NCI-H2227 (cell line): ENCODE measurements around the gene CCDC97.
"Not testable (repeated sequence)": the region's sequence is repeated elsewhere in the genome, so short reads cannot be mapped to it uniquely, and the experiment has no call there.

Source experiments
- DNase-seq: peaks from one replicate; lab custom pipeline; 2025; ENCODE audit not compliant: unreplicated experiment; lab: John Stamatoyannopoulos, UW

CCDC97 gene

GRCh38 chr19:41310033-41310831, at the start of gene CCDC97:
TSS of gene CCDC97 (plus strand) at chr19:41310172. CDS start at chr19:41310311, 139 bp downstream.
- peak; percentile 98 for DNase-seq

- DNase-seq, result no peak
Observed at GRCh38 chr19:41261474-41262190, 48.3 kb upstream of the CCDC97 start.

DNA sequence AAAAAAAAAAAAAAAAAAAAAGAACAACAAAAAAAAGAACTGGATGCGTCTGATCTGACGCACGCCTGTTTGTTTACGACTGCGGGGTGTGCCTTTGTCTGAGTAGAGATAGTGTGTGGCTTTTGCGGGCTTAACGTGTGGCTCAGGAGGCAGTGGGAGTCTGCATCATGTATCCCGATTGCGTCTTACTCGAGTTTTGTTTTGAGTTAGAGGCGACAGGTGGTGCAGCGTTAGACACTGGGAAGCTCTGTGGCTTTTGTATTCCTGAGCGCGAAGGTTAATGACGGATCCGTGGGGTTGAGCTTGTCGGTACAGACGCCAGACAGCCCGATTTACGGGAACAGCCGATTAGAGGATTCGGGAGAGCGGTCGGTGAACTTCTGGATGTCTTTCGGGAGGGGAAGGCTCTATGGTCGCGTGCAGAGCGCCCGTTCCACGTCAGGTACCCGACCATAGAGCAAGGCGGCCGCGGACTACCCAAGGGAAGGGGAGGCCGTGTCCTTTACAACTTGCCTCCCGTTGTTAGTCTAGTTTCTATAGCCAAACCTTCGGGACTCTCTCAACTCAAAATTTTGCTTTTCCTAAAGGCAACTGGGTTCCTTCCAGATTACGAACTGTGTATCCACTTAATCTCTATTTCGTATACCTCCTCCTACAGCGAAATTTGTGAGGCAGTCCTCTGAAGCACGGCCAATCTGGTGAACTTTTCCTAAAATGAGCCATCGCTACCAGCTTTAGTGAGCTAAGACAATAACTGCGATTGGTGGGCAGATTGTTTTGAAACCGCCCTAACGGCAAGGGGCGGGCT, 46.7 kb upstream of the CCDC97 start:
- DNase-seq, result peak; percentile 96

- DNase-seq, result peak; percentile 100
Observed at GRCh38 chr19:41263850-41264580, 46.0 kb upstream of the CCDC97 start, which contains the start of gene HNRNPUL1. TSS of gene HNRNPUL1 (plus strand) at chr19:41264372. CDS start at chr19:41264504, 132 bp downstream.

- DNase-seq, result peak; percentile 82
Observed at GRCh38 chr19:41264581-41265394, 45.2 kb upstream of the CCDC97 start.

DNA sequence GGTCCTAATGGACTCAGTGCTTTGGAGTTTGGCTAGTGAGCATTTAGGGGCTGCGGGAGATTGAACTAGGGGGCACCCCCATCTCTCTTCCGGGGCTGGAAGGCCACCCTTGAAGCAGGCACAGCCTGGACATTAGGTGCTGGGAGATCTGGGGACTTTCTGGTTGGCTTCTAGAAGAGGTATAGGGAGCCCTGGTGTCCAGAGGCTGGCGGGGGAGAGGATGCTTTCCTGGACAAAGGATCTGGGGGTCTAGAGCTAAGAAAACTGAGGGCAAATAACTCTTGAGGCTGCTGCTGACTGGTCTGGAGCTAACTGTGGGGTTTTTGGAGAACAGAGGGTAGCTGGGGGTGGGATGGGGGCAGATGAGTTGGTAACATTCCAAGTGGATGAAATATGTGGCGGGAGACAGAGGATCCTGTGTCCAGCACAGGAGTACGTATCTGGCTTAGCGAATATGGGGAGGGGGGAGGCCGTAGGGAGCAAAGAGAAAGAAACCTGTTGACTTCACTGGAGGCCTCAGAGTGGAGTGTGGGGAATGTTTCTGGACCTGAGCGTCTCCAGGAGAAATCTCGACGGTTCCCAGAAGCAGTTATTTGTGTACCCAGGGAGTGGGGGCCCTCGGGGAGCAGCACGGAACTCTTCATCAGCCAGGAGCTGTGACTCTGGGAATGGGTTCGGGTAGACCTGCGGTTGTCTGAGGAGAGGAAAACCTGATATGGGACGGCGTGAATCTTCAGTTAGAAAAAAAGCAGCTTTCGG, 44.4 kb upstream of the CCDC97 start:
- no peak for DNase-seq

DNA sequence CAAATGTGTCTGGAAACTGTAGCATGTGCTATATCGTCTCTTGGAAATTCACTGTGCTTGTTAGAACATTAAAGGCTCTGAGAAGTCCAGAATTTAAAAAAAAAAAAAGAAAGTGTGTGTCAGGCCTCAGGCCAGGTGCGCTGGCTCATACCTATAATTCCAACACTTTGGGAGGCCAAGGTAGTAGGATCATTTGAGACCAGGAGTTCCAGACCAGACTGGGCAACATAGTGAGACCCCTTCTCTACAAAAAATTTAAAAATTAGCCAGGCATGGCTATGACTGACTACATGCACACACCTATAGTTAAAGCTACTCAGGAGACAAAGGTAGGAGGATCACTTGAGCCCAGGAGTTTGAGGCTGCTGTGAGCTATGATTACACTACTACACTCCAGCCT, 40.9 kb upstream of the CCDC97 start:
- no peak for DNase-seq

DNA sequence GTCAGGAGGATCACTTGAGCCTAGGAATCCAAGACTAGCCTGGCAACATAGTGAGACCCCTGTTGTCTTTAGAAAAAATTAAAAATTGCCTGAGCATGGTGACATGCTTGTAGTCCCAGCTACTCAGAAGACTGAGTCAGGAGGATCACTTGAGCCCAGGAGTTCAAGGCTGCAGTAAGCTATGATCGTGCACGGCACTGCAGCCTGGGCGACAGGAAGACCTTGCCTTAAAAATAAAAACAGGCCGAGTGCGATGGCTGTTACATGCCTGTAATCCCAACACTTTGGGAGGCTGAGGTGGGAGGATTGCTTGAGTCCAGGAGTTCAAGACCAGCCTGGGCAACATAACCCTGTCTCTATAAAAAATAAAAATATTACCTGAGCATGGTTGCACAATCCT, 40.4 kb upstream of the CCDC97 start:
- no peak for DNase-seq

DNA sequence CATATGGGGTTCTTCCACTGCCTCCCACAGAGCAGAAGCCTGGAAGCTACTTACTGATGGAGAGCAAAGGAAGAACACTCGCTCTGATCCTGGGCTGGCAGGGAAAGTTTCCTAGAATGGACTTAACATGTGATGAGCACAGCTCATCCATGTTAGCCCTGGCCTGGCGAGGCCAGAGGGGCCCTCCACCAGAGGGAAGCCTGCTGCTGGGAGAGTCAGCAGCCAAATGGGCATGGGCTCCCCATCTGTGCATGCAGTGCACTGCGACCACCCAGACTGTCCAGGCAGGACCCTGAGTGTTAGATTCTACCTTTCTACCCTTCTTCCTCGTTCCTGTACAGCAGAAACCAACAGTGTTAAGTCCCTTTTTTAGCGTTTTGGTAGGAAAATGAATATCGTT, 36.9 kb upstream of the CCDC97 start:
- no peak for DNase-seq

DNA sequence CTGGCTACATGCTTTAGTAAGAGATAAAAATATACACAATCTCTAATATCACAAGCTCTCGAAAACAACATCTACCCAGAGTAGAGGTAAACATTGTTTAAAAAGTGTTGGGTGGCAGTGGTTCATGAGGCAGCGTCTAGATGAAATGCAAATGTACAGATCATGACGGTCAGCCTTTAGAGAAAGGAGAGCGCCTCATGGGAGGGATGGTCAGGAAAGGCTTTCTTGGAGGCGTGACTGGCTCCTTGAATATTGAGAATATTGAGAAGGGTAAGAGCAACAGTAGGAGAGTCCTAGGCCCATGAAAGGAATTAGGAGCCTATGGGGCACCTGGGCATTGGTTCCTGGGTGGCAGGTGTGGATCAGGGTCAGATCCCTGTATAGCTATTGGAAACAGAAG, 35.2 kb upstream of the CCDC97 start:
- DNase-seq, result no peak

- DNase-seq, result no peak
Observed at GRCh38 chr19:41276231-41276630, 33.7 kb upstream of the CCDC97 start.

DNA sequence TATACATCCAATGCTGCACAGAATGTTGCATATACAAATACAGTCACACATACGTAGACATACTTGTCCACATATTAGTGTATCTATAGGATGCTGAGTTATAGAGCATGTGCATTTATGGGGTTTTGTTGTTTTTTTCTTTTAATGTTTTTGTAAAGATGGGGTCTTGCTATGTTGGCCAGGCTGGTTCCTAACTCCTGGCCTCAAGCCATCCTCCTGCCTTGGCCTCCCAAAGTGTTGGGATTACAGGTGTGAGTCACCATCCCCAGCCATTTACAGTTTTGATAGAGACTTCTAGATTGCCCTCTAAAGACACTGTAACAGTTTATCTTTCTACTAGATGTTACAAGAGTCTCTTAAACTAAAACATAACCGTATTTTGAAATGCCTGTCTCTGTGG, 31.5 kb upstream of the CCDC97 start:
- no peak for DNase-seq

- DNase-seq, result no peak
Observed at GRCh38 chr19:41288673-41289530, 21.1 kb upstream of the CCDC97 start.

DNA sequence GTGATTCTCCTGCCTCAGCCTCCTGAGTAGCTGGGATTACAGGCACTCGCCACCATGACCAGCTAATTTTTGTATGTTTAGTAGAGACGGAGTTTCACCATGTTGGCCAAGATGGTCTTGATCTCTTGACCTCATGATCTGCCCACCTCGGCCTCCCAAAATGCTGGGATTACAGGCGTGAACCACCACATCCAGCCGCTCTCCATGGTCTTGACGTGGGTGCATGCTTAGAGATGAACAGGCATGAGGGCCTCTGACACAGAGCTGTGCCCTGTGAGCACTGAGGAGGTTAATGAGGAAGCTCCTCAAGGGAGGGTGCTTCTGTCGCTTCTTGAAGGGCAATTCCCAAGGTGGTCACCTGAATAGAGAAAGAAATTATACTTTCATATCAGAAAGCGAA, 20.2 kb upstream of the CCDC97 start:
- not testable (repeated sequence) for DNase-seq

DNA sequence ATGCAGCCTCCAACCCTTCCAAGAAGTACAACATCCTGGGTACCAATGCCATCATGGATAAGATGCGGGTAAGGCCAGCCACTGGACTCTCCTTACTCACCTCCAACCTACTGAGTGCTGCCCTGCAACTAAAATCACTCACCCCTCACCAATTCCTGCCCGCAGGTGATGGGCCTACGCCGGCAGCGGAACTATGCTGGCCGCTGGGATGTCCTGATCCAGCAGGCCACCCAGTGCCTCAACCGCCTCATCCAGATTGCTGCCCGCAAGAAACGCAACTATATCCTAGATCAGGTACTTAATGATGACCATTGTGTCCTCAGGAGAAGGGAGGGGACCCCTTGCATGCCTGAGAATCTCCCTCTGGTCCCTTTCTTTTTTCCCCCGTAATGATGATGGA, 15.6 kb upstream of the CCDC97 start:
- DNase-seq, result no peak

GRCh38 chr19:41295499-41295898, 14.5 kb upstream of the CCDC97 start:
- DNase-seq, result no peak

- DNase-seq, result no peak
Observed at GRCh38 chr19:41296433-41296871, 13.5 kb upstream of the CCDC97 start.

- DNase-seq, result peak; percentile 34
Observed at GRCh38 chr19:41297628-41298347, 12.2 kb upstream of the CCDC97 start.
